Endothelial cell of umbilical vein (primary cell): ENCODE data around the gene LAMTOR4. TPM values are rescaled to one million over a fixed set of nuclear protein-coding genes. Genes with fewer than 3 reads are reported as not detected.

Experiments used
- BruUV-seq: library from RNA; stranded (reverse); fragments of 400-500 nt; replicated peaks from 2 replicates; lab custom pipeline; 2021; lab: Mats Ljungman, UMichigan
- CTCF ChIA-PET: fragments of 300-600, 350-600 bp; sonication (Branson Sonifier 250); formaldehyde crosslinking; loops from one replicate; lab custom pipeline; 2021; ENCODE audit warnings: antibody characterized with exemption, inconsistent platforms; lab: Charles Lee
- POLR2A ChIA-PET: fragments of 300-600, 350-600 bp; sonication (Branson Sonifier 250); formaldehyde crosslinking; loops from one replicate; lab custom pipeline; 2021; ENCODE audit warnings: antibody characterized with exemption, inconsistent platforms; lab: Charles Lee
- DNase-seq: peaks from one replicate; pipeline ENCODE4 v3.0.0-alpha.2; 2011; ENCODE audit warnings: low read depth, low spot score
- FAIRE-seq: peaks from 2 replicates; lab custom pipeline; 2011; peaks lifted over from hg19 to GRCh38; lab: Jason Lieb, UNC
- H2AFZ ChIP-seq: 2 replicates; pipeline ENCODE4 v1.6.0; 2012; ENCODE audit warnings: low read depth, low read length, control low read depth, inconsistent platforms
- H3K27ac ChIP-seq: 2 replicates; pipeline ENCODE4 v1.5.1; 2011; ENCODE audit warnings: low read depth, mild to moderate bottlenecking, control low read depth, low read length, moderate library complexity; ENCODE audit not compliant: insufficient read depth
- H3K27me3 ChIP-seq, 2 experiments: 2 replicates each; pipeline versions ENCODE4 v1.6.0 to v1.6.1; 2011; ENCODE audit warnings: low read length in 2 of 2, mixed read lengths in 1 of 2; ENCODE audit not compliant: control insufficient read depth in 2 of 2, insufficient read depth in 2 of 2
- H3K36me3 ChIP-seq, 2 experiments: 2 replicates in 1 of 2; 3 replicates in 1 of 2; pipeline ENCODE4 v1.5.1; 2011; ENCODE audit warnings: low read length in 2 of 2, mild to moderate bottlenecking in 1 of 2, moderate library complexity in 1 of 2; ENCODE audit not compliant: control insufficient read depth in 2 of 2, insufficient read depth in 2 of 2; ENCODE audit errors: extremely low read depth in 1 of 2
- H3K4me1 ChIP-seq: 3 replicates; pipeline ENCODE4 v1.5.1; 2011; ENCODE audit warnings: mild to moderate bottlenecking, low read length; ENCODE audit not compliant: control insufficient read depth, insufficient read depth; ENCODE audit errors: extremely low read depth
- H3K4me2 ChIP-seq: 2 replicates; pipeline ENCODE4 v1.6.1; 2011; ENCODE audit warnings: low read length, control low read depth, mixed read lengths; ENCODE audit not compliant: insufficient read depth
- H3K4me3 ChIP-seq, 3 experiments: fragments of 200-600 bp in 1 of 3; sonication (generic), shearing (Covaris generic) in 1 of 3; replicated peaks in 1 of 3; 2 replicates each; pipeline ENCODE4 v1.5.1; 2011 to 2016; ENCODE audit warnings: control low read depth in 3 of 3, low read length in 3 of 3, mild to moderate bottlenecking in 2 of 3, inconsistent platforms in 1 of 3, low read depth in 1 of 3, moderate library complexity in 1 of 3; ENCODE audit not compliant: insufficient read depth in 1 of 3
- H3K79me2 ChIP-seq: 2 replicates; pipeline ENCODE4 v1.6.0; 2012; ENCODE audit warnings: low read length, inconsistent platforms; ENCODE audit not compliant: control insufficient read depth, insufficient read depth
- H3K9ac ChIP-seq: replicated peaks from 2 replicates; pipeline ENCODE3; 2011; ENCODE audit warnings: low read length, control low read depth; ENCODE audit not compliant: insufficient read depth; ENCODE audit errors: extremely low read depth
- H3K9me1 ChIP-seq: replicated peaks from 3 replicates; pipeline ENCODE4 v1.6.0; 2011; ENCODE audit warnings: mild to moderate bottlenecking, low read length; ENCODE audit not compliant: control insufficient read depth, insufficient read depth; ENCODE audit errors: extremely low read depth
- H3K9me3 ChIP-seq: replicated peaks from 2 replicates; pipeline ENCODE4 v1.5.1; 2012; ENCODE audit warnings: low read length, inconsistent platforms; ENCODE audit not compliant: control insufficient read depth, insufficient read depth
- H4K20me1 ChIP-seq: replicated peaks from 2 replicates; pipeline ENCODE3; 2011; ENCODE audit warnings: mild to moderate bottlenecking, low read length; ENCODE audit not compliant: control insufficient read depth, insufficient read depth; ENCODE audit errors: extremely low read depth
- CTCF ChIP-seq, 2 donors: IDR thresholded peaks; 1 replicate in 1 of 2; 2 replicates in 1 of 2; pipeline ENCODE4 v1.5.1; 2011; ENCODE audit warnings: low read length in 2 of 2, mild to moderate bottlenecking in 2 of 2, moderate library complexity in 2 of 2, control low read depth in 1 of 2, inconsistent platforms in 1 of 2, low read depth in 1 of 2; ENCODE audit not compliant: insufficient read depth in 1 of 2; ENCODE audit errors: extremely low read depth in 1 of 2
- EZH2 ChIP-seq: IDR thresholded peaks from 2 replicates; pipeline ENCODE4 v1.6.1; 2012; ENCODE audit warnings: borderline replicate concordance, low read depth, mild to moderate bottlenecking, moderate library complexity, low read length, inconsistent platforms; ENCODE audit not compliant: severe bottlenecking
- FOS ChIP-seq: IDR thresholded peaks from 2 replicates; pipeline ENCODE4 v1.6.1; 2011; ENCODE audit warnings: mild to moderate bottlenecking, low read length, moderate library complexity, borderline replicate concordance; ENCODE audit not compliant: insufficient read depth
- GATA2 ChIP-seq: IDR thresholded peaks from 2 replicates; pipeline ENCODE4 v1.7.0; 2011; ENCODE audit warnings: low read depth, mild to moderate bottlenecking, moderate library complexity, mixed read lengths, low read length; ENCODE audit not compliant: insufficient read length, insufficient read depth
- JUN ChIP-seq: IDR thresholded peaks from 2 replicates; pipeline ENCODE4 v1.6.1; 2011; ENCODE audit warnings: borderline replicate concordance, low read depth; ENCODE audit not compliant: insufficient read length, insufficient read depth
- MYC ChIP-seq: IDR thresholded peaks from one replicate; pipeline ENCODE4 v1.6.1; 2011; ENCODE audit warnings: mild to moderate bottlenecking, low read depth, low read length
- POLR2A ChIP-seq: IDR thresholded peaks from 2 replicates; pipeline ENCODE4 v1.6.1; 2012; ENCODE audit warnings: low read depth, mild to moderate bottlenecking, control low read depth, low read length
- POLR2AphosphoS5 ChIP-seq: IDR thresholded peaks from 2 replicates; pipeline ENCODE4 v1.6.1; 2012; ENCODE audit warnings: low read depth, mild to moderate bottlenecking, control low read depth, low read length, moderate library complexity; ENCODE audit not compliant: insufficient read depth
- dilution Hi-C: fragments of 300-500 bp; cut with MboI; formaldehyde crosslinking; loops from one replicate; pipeline ENCODE4 v1.15.0; 2019; ENCODE audit warnings: low sequenced_read_pairs; ENCODE audit not compliant: extremely low pct_ligation_motif_present
- intact Hi-C: fragments of 100-400 bp; cut with micrococcal nuclease; formaldehyde crosslinking; loops from one replicate; pipeline ENCODE4 v1.10.0; 2022
- polyA plus RNA-seq, 4 experiments: library from polyadenylated mRNA; depleted of rRNA in 3 of 4; stranded (reverse) in 3 of 4; unstranded in 1 of 4; fragments of >200 nt; gene quantifications; 2 replicates each; pipeline versions ENCODE4 v1.2.1 to v1.2.3, GENCODE V29; 2011 to 2012; ENCODE audit warnings: missing spikeins in 1 of 4
- total RNA-seq: library from RNA; stranded (reverse); gene quantifications from 2 replicates; pipeline ENCODE4 v1.2.3, GENCODE V29; 2021
- TF ChIP-seq, protein P1 (sequence below): IDR thresholded peaks from 2 replicates; pipeline ENCODE4 v1.6.1; 2011; ENCODE audit not compliant: insufficient read depth, insufficient read length

Gene LAMTOR4
- total and polyA plus RNA-seq, 2 donors (not counting 3 experiments of a cell fraction or from before 2014, with no cell fraction given), result 139 to 520 TPM

DNA sequence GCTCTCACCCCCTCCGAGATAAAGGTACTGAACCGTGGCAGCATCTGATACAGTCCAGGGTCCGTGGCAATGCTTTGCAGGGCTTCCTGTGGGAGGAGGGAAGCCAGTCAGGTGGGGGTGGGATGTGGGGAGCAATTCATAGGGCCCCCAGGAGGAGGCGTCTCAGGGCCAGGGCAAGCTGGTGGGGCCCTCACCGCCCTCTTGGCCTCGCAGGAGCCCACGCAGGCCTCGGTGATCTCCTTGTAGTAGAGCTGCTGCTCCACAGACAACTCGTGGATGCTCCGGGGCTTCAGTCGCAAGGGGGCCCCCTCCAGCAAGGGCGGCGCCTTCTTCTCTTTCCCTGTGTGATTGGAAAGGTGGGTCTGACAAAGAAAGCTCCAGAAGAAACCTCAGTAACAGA, 36.8 kb upstream of the LAMTOR4 start:
- dilution Hi-C loops, result no loop called here
- no peak for TF ChIP-seq POLR2A
- no peak for TF ChIP-seq POLR2AphosphoS5
- TF ChIP-seq CTCF (IDR thresholded peaks at IDR 0.05; ENCODE audit: extremely low read depth in 1 of 2, insufficient read depth in 1 of 2, low read depth in 1 of 2, low read length in 2 of 2), result no peak
- TF ChIP-seq MYC, result no peak
- TF ChIP-seq JUN, result no peak
- no peak for TF ChIP-seq EZH2
- TF ChIP-seq, protein P1, sequence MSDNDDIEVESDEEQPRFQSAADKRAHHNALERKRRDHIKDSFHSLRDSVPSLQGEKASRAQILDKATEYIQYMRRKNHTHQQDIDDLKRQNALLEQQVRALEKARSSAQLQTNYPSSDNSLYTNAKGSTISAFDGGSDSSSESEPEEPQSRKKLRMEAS, result no peak
- TF ChIP-seq GATA2, result no peak
- no peak for TF ChIP-seq FOS
- CTCF ChIA-PET, result no interaction called here

More for the DNA sequence above, 36.8 kb upstream of the LAMTOR4 start:
- Histone ChIP-seq H3K9ac (no peak overlapping the region), H3K4me1 (no peaks in the 10 kb centered on the region), H3K4me3 (no peak overlapping the region), H3K9me1 (no peaks in the 10 kb centered on the region), H2AFZ (no peak overlapping the region), H3K79me2 (no peaks in the 10 kb centered on the region), H3K27me3 (no peaks in the 10 kb centered on the region), H3K9me3 (no peaks in the 10 kb centered on the region), H3K27ac (no peak overlapping the region), H3K4me2 (no peak overlapping the region), H3K36me3 (peaks cover 12 to 35% of the 10 kb centered on the region in 2 experiments), H4K20me1 (no peaks in the 10 kb centered on the region)
- BruUV-seq, result no TSS peak
- DNase-seq (no peak), FAIRE-seq (no peak)
- POLR2A ChIA-PET, result no interaction called here
- intact Hi-C loops, result no loop called here
